Memory B cell (primary cell): ENCODE results near the gene HEMK1.
A peak's percentile ranks its signal among the peaks of the same experiment; 100 is the strongest.

Experiments used
- ATAC-seq: fragments of 150-1000 bp; cut with Tn5 transposase; 2 replicates; pipeline ENCODE4 v1.10.0; 2021; ENCODE audit warnings: low read depth, mild to moderate bottlenecking, moderate library complexity
- DNase-seq, 2 donors: peaks; one replicate each; pipeline ENCODE4 v3.0.0; 2022; ENCODE audit warnings: low spot score in 2 of 2
- H3K27ac Mint-ChIP-seq: one replicate; pipeline ENCODE4 v1.8.0; 2022; ENCODE audit warnings: mild to moderate bottlenecking, moderate library complexity, mixed read lengths
- H3K27me3 Mint-ChIP-seq: one replicate; pipeline ENCODE4 v1.8.0; 2022; ENCODE audit warnings: mixed read lengths
- H3K36me3 Mint-ChIP-seq: one replicate; pipeline ENCODE4 v1.8.0; 2022; ENCODE audit warnings: mild to moderate bottlenecking, mixed read lengths
- H3K4me1 Mint-ChIP-seq: one replicate; pipeline ENCODE4 v1.8.0; 2022; ENCODE audit warnings: mixed read lengths
- H3K4me3 Mint-ChIP-seq: one replicate; pipeline ENCODE4 v1.8.0; 2022; ENCODE audit warnings: mild to moderate bottlenecking, moderate library complexity, mixed read lengths
- H3K9me3 Mint-ChIP-seq: one replicate; pipeline ENCODE4 v1.8.0; 2022; ENCODE audit warnings: mixed read lengths

Gene HEMK1

DNA sequence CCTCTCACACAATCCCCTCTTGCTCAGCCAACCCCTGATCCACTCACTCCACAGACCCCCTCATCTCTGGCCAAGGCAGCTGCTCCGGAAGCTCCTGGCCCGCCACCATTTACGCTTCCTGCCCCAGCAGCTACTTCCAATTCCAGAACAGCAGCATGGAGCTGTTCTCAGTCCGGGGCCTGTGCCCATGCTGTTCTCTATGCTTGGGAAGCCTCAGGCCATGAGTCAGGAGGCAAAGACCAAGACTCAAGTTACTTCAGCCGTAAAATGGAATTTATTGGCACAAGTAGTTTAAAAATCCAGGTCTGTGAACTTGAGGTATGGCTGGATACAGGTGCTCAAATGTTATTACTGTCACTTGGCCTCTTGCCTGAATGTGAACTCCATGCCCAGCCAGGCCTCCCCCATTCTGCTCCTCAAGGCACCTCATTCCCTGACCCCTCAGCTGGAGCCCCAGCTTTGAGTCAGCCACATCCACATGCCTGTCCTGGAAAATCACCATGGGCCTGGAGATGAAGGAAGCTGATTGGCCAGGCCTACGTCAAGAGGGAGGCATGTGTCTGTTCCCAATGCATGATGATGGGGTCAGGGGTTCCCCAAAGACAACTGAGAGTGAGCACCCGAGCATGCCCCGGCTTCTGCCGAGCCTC, 34.5 kb upstream of the HEMK1 start:
- H3K4me1 Mint-ChIP-seq = peaks cover 2% of the 10 kb centered on the region
- H3K27me3 Mint-ChIP-seq = peaks cover 36% of the 10 kb centered on the region
- no peaks in the 10 kb centered on the region for H3K9me3 Mint-ChIP-seq

DNA sequence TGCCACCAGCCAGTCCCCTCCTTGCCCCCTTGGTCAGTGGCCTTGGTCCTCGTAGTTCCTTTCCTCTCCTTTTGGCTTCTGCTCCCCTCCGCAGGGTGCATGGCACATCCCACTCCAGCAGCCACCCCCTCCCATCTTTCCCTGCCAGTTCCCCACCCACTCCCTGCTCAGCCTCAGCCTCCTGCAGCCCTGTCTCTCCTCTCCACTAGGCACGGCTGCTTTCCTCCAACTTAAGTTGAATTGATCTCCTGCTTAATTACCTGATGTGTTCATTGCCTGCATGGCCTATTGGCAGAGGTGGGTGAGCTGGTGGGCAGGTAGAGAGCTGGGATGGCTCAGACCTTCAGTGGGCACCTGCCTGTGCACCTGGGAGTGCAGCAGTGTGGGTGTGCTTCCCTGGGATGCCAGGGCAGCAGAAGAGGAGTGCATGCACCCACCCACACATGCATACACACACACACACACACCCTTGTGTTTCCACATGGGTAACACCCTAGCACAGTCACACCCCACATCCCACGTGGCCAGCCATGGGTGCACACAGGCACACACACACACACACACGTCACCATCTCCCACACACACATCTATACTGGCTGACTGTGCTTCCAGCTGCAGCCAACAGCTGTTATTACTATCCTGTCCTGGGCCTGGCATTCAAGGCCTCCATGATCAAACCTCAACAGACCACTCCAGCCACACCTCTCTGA, 32.7 kb upstream of the HEMK1 start:
- DNase-seq (no peak), ATAC-seq (no peak)
- Mint-ChIP-seq H3K9me3 (no peaks in the 10 kb centered on the region), H3K27ac (no peak overlapping the region), H3K36me3 (no peaks in the 10 kb centered on the region), H3K27me3 (peaks cover 41% of the 10 kb centered on the region), H3K4me1 (peaks cover 2% of the 10 kb centered on the region), H3K4me3 (no peak overlapping the region)

More for the DNA sequence above, 34.5 kb upstream of the HEMK1 start:
- ATAC-seq = no peak
- H3K36me3 Mint-ChIP-seq = no peaks in the 10 kb centered on the region
- H3K27ac Mint-ChIP-seq = no peak overlapping the region
- no peak for DNase-seq
- no peak overlapping the region for H3K4me3 Mint-ChIP-seq

GRCh38 chr3:50537421-50538129, 31.7 kb upstream of the HEMK1 start:
- H3K27me3 Mint-ChIP-seq = peaks cover 34% of the 10 kb centered on the region
- DNase-seq (no peak), ATAC-seq (no peak)
- H3K27ac Mint-ChIP-seq = no peak overlapping the region
- peaks cover 2% of the 10 kb centered on the region for H3K4me1 Mint-ChIP-seq
- no peaks in the 10 kb centered on the region for H3K9me3 Mint-ChIP-seq
- no peak overlapping the region for H3K4me3 Mint-ChIP-seq
- no peaks in the 10 kb centered on the region for H3K36me3 Mint-ChIP-seq

DNA sequence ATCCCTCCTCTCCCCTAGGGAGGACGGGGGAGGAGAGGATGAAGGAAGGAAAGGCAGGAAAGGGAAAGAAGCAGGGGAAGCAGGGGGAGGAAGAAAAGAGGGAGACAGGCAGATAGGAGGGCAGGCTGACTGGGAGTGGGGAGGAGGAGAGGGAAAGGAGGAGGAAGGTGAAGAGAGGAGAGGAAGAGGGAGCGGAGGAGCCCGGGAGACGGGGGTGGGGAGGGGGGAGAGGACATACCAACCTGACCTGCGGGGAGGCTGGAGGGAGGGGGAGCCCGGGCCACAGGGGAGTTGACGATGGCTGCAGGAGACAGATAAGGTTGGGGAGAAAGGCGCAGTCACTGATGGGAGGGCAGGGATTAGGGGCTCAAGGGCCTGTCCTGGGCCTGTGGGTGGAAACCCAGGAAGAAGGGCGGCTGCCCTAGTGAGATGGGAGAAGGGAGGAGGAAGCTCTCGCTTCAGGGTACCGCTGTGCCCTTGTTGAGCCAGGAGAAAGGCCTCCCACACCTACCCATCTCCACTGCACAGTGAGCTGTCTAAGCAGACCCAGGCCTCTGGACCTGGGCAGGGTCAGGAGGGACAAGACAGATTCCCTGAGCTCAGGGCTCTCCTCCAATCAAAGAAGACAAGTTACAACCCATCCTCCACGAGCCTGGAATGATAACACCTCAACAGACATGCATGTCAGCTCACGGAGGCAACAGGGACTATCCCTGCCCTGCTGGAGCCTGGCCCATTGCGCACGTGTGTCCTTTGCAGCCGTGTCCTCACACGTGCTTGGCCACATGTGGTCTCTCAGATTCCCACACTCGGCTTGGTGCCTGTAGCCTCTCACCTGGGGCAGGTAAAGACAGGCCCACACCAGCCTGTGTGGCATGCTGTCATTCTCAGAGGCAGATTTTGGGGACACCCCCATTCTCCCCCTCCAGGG, 29.7 kb upstream of the HEMK1 start:
- DNase-seq (no peak), ATAC-seq (no peak)
- Mint-ChIP-seq H3K27me3 (peaks cover 31% of the 10 kb centered on the region), H3K36me3 (no peaks in the 10 kb centered on the region), H3K27ac (no peak overlapping the region), H3K4me1 (peaks cover 2% of the 10 kb centered on the region), H3K4me3 (no peak overlapping the region), H3K9me3 (no peaks in the 10 kb centered on the region)

- Mint-ChIP-seq H3K27me3 (peaks cover 20% of the 10 kb centered on the region), H3K36me3 (no peaks in the 10 kb centered on the region), H3K27ac (no peak overlapping the region), H3K4me1 (no peaks in the 10 kb centered on the region), H3K9me3 (no peaks in the 10 kb centered on the region), H3K4me3 (no peak overlapping the region)
- ATAC-seq (peak; percentile 53), DNase-seq (peak; percentile 61 to 69)
These were observed 26.9 kb upstream of the HEMK1 start for GRCh38 chr3:50542177-50543034.

DNA sequence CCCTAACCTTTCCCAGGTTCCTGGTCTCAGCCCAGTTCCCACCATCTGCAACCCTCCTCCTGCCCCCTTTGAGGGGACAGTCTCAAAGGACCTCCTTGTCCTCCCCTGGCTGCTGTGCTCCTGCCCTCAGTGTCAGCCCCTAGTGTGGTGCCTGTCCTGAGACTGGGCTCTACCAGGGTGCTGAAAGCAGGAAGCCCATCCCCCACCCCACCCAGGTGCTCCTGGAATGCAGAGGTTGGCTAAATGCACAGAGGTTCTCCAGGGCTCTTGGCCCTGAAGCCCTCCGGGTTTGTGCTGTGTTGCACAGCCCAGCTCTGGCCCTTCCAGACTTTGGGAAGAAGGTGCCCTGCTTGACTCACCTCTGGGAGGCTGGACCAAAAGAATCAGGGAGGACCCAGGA, 23.5 kb upstream of the HEMK1 start:
- no peak for ATAC-seq

DNA sequence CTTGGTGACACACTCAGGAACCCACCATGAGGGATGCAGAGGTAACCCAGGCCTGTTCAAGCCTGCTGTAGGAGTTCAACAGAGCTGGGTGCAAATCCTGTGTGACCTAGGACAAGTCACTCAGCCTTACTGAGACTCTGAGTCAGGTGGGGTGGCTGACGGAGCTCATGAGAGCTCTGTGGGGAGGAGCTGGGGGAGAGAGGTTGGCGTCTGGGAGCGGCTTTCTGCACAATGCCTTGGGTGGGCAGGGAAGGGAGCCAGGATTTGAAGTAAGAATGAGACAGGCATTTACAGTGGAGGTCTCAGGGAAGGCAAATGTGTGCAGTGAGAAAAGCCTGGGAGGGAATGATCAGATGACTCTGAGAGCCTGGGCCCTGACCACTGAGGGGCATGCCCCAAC, 20.1 kb upstream of the HEMK1 start:
- ATAC-seq = no peak
- H3K9me3 Mint-ChIP-seq = no peaks in the 10 kb centered on the region
- no peaks in the 10 kb centered on the region for H3K36me3 Mint-ChIP-seq
- H3K4me3 Mint-ChIP-seq = no peak overlapping the region
- no peaks in the 10 kb centered on the region for H3K4me1 Mint-ChIP-seq
- no peak for DNase-seq
- H3K27ac Mint-ChIP-seq = no peak overlapping the region
- peaks cover 5% of the 10 kb centered on the region for H3K27me3 Mint-ChIP-seq

More for the DNA sequence above, 23.5 kb upstream of the HEMK1 start:
- Mint-ChIP-seq H3K27ac (no peak overlapping the region), H3K4me1 (no peaks in the 10 kb centered on the region), H3K36me3 (no peaks in the 10 kb centered on the region), H3K4me3 (no peak overlapping the region), H3K27me3 (peaks cover 8% of the 10 kb centered on the region), H3K9me3 (no peaks in the 10 kb centered on the region)
- DNase-seq = no peak

DNA sequence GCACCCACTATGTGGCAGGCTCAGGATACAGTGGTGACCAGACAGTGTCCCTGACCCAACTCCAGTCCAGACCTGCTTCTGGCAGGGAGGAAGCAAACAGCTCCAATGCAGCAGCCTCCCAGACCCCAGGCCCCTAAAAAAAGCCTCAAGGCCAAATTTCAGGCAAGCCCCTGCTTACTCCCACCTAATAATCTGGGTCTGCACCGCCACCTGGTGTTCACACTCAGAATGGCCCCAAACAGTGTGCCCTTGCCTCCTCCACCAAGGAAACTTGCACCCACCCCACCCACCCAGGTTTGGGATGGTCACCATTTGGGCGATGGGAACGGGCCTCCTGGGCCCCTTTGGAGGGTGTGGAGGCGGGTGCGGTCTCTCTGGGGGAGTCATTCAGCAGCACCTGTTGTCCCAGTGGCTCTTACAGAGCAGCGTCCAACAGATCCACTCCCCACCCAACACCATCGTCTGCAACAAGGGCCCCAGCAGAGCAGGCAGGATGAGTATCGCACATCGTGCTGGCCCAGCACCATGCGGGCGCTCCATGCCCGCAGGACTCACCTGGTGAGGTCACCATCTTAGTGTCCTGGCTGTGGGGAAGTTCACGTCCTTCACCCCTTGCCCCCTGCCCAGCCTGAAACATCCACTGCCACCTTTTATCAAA, 19.1 kb upstream of the HEMK1 start:
- Mint-ChIP-seq H3K36me3 (no peaks in the 10 kb centered on the region), H3K4me1 (no peaks in the 10 kb centered on the region), H3K4me3 (no peak overlapping the region), H3K27ac (no peak overlapping the region), H3K9me3 (no peaks in the 10 kb centered on the region), H3K27me3 (peaks cover 5% of the 10 kb centered on the region)
- DNase-seq (peak; percentile 48 to 68), ATAC-seq (peak; percentile 77)

GRCh38 chr3:50551054-50551659, 18.2 kb upstream of the HEMK1 start:
- Mint-ChIP-seq H3K9me3 (no peaks in the 10 kb centered on the region), H3K27ac (no peak overlapping the region), H3K4me3 (no peak overlapping the region), H3K36me3 (no peaks in the 10 kb centered on the region), H3K27me3 (peaks cover 7% of the 10 kb centered on the region), H3K4me1 (no peaks in the 10 kb centered on the region)
- DNase-seq (no peak), ATAC-seq (no peak)

DNA sequence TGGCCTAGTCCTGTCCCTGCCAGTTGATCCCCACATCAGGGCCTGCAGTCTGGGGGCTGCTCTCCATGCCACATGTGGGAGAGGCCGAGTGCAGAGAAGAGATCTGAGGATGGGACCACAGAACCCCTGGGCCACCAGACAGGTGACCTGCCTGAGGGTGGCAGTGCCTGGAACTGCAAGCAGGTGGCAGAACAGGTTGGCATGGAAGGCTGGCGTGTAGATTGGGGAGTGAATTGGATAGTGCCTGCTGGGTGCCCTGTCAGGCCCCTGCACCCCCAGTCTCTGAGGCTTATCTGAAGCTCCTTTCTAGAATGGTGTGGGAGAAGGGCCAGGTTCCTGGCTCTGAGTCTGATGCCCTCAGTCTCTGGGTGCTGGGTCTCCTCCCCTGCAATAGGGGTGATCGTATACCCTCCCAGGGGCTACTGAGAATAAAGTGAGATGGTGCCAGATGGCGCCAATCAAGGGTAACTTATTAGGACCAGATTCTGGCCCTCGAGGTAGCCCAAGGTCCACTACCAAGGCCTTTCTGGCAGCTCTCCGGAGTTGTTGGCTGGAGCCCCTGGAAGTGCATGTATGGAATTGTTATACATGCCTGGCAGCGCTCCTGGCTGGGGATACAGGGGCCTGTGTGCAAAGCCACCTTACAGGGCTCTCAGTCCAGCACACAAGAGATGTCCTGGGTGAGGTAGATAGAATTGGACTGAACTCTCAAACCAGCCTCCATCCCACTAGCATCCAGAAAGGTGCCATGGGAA, 17.5 kb upstream of the HEMK1 start:
- ATAC-seq = no peak
- Mint-ChIP-seq H3K27me3 (peaks cover 7% of the 10 kb centered on the region), H3K9me3 (no peaks in the 10 kb centered on the region), H3K36me3 (no peaks in the 10 kb centered on the region), H3K4me3 (no peak overlapping the region), H3K27ac (no peak overlapping the region), H3K4me1 (no peaks in the 10 kb centered on the region)
- DNase-seq = no peak

GRCh38 chr3:50552598-50552997, 16.7 kb upstream of the HEMK1 start:
- Mint-ChIP-seq H3K27ac (no peak overlapping the region), H3K36me3 (no peaks in the 10 kb centered on the region), H3K9me3 (no peaks in the 10 kb centered on the region), H3K4me1 (no peaks in the 10 kb centered on the region), H3K27me3 (peaks cover 7% of the 10 kb centered on the region), H3K4me3 (no peak overlapping the region)
- ATAC-seq = no peak
- no peak for DNase-seq

- ATAC-seq (no peak), DNase-seq (no peak)
- no peak overlapping the region for H3K4me3 Mint-ChIP-seq
- H3K27me3 Mint-ChIP-seq = peaks cover 7% of the 10 kb centered on the region
- H3K9me3 Mint-ChIP-seq = no peaks in the 10 kb centered on the region
- no peak overlapping the region for H3K27ac Mint-ChIP-seq
- H3K4me1 Mint-ChIP-seq = no peaks in the 10 kb centered on the region
- H3K36me3 Mint-ChIP-seq = peaks cover 2% of the 10 kb centered on the region
These were observed 14.8 kb upstream of the HEMK1 start for GRCh38 chr3:50554553-50554952.
